COR-L47 (cell line): ENCODE results near the gene SLC3A2.
"Not testable (repeated sequence)": the region's sequence is repeated elsewhere in the genome, so short reads cannot be mapped to it uniquely, and the experiment has no call there.

Source experiments
- DNase-seq: peaks from one replicate; lab custom pipeline; 2025; lab: John Stamatoyannopoulos, UW

Gene SLC3A2

GRCh38 chr11:62852523-62853188, 28.0 kb upstream of the SLC3A2 start:
- DNase-seq = no peak

DNA sequence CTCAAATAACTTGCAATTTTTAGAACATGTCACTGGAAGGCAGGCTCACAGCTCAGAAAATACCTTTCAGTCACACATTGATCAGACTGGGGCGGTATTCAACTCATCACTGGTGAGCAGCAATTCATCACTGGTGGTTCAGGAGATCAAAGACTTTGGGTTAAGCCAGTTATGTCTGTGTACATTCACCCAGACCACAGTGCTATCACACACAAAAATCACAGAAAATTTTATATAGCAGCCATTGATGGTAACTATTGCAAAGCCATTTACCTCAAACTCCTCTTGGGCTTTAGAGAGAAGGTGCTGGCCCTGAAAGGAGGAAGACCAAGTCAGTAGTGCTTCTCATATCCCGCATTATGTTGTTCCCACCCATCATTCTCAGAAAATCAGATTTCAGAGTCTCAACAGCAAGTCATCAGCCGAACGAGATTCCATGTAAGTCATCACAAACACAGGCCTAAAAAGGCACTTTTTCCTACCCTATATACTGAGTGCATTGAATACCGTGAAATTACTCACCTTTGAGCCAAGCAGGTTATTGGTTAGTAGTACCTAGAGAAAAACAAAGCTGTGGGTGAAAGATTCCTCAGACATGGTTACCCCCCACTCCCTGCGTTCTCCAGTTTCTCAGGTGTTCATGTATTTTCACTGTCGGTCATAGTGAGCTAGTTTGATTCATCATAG, 27.3 kb upstream of the SLC3A2 start:
- no peak for DNase-seq

GRCh38 chr11:62854013-62854824, 26.5 kb upstream of the SLC3A2 start:
- DNase-seq = no peak

DNA sequence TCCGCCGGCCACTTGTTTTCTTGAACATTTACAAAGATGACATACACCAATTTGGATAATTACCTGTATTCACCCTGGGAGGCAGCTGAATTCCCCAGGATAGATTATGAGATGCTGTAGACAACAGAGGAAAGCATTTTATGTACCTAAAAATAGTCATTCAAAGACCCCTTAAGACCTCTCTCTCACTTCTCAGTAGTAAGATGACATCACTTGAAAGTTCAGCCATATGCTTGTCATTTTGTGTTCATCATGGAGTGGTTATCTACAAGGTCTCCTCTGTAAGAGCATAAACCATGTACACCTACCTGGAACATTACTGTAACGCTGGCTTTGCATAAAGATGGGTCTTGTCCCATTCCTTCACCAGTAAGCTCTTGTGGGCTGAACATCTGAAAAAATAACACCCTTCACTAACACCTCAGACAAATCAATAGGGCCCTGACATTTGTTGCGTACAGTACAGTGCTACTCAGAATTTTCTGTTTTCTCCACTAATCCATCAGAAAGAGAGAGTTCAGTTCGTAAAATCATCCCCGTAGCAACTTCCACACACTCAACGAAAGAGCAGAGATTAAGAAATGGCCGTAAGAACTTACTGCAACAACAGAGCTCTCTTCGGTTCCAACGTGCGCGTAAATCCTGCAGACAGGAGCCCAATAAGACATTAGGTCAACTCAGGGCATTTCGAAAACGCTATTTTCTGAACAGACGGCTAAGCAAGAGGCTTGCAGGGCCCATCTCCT, 25.7 kb upstream of the SLC3A2 start:
- no peak for DNase-seq

DNA sequence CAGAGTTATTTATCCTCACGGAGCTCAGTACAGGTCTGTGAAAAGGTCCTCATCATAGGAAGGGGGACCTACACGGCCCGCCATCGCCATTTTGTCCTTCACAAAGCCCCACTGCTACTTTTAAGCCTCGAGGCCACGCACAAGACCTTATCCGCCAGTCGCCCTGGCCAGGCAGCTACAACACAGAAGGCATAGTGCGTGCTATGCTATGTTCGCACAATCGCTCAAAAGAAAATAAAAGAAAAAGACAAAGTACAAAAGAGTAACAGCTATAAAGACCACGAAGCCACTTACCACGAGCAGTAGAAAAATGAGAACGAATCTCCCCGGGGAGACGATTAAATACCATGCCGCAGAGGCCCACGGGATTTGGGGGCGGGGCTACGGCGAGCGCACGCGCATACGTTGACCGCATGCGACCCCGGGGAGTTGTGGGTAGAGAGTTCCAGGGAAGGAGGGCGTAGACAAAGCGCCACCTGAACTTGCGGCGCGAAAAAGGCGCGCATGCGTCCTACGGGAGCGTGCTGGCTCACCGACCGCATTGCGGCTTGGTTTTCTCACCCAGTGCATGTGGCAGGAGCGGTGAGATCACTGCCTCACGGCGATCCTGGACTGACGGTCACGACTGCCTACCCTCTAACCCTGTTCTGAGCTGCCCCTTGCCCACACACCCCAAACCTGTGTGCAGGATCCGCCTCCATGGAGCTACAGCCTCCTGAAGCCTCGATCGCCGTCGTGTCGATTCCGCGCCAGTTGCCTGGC, 24.9 kb upstream of the SLC3A2 start:
- peak; percentile 98 for DNase-seq

DNA sequence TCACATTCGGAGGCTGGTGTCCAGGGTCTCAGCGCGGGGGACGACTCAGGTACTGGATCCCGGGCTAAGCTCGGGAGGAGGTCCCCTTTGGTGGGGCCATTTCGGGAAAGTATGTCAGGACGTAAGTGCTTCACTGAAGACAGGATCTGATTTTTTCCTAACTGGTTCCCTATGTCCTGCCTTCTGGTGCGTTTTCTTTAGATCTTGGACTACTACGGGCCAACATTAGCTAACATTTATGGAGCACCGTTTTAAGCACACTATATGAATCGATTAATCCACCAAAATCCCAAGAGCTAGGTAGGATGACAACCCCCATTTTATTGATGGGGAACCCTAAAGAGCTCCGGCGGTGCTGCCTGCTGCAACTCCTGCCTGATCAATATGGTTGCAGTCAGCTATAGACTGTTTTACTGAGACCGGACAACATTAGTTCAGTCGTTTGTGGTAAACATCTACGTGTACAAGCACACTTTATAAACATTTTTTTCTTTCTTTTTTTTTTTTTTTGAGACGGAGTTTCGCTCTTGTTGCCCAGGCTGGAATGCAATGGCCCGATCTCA, 24.3 kb upstream of the SLC3A2 start:
- DNase-seq = no peak

- no peak for DNase-seq
These were observed 23.1 kb upstream of the SLC3A2 start for GRCh38 chr11:62857541-62857982.

- no peak for DNase-seq
These were observed 22.5 kb upstream of the SLC3A2 start for GRCh38 chr11:62858201-62858600.

- not testable (repeated sequence) for DNase-seq
These were observed 21.4 kb upstream of the SLC3A2 start for GRCh38 chr11:62859281-62859703.

- DNase-seq = no peak
These were observed 19.7 kb upstream of the SLC3A2 start for GRCh38 chr11:62860835-62861563.

- not testable (repeated sequence) for DNase-seq
These were observed 19.0 kb upstream of the SLC3A2 start for GRCh38 chr11:62861564-62862192.

DNA sequence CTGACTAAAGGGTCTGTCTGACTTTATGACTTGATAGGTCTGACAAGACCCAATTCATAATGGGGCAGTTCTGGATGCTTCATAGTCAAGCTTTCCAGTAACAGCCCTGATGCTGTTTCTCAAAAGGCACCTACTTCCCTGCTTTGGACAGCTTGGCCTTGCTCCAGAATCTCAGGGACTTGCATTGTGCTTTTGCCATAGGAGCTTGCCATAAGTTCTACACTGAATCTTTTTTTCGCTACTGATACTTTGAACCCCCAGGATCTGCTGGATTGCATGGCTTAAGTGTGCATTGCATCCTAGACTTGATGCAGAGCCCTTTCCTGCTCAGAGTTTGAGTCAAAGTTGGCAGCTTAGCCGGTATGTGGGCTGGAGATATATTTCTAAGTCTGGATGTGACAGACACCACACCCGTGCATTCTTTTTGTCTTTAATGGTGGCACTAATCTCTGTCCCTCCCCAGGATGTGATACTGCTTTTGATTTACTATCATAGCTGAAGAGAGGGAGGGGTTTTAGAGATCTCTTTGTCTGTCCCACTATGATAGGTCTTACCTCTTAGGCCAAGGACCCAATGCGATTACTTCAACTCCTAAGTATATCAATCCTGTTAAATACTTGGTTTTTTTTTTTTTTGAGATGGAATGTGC, 16.9 kb upstream of the SLC3A2 start:
- no peak for DNase-seq

- DNase-seq = no peak
These were observed 15.1 kb upstream of the SLC3A2 start for GRCh38 chr11:62865635-62866034.

GRCh38 chr11:62874851-62875250, 5.8 kb upstream of the SLC3A2 start:
- no peak for DNase-seq

DNA sequence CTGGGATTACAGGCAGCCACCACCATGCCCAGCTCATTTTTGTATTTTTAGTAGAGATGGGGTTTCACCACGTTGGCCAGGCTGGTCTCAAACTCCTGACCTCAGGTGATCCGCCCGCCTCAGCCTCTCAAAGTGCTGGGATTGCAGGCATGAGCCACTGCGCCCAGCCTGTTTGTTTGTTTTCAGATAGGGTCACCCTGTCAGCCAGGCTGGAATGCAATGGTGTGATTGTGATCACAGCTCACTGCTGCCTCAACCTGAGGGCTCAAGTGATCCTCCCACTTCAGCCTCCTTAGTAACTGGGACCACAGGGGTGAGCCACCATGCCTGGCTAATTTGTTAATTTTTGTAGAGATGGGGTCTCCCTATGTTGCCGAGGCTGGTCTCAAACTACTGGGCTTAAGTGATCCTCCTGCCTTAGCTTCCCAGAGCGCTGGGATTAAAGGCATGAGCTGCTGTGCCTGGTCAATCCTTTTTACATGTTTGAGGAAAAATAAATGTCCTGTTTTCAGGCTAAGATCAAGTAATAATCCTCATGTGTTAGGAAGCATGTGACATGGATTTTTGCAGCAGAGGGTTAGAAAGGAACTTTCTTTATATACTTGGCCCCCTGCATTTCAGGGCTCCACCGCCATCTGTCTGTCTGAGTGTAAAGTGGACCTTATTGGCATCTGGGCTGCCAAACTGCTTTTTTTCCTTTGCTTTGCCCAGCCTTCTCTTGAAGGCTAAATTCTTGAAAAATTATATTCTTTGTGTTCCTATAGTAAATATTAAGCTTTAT, 4.8 kb upstream of the SLC3A2 start:
- DNase-seq = no peak

GRCh38 chr11:62876712-62877111, 4.0 kb upstream of the SLC3A2 start:
- DNase-seq = no peak

- DNase-seq = no peak
These were observed 1.3 kb upstream of the SLC3A2 start for GRCh38 chr11:62879235-62879978.
